ENCODE data around the gene HOXB7.
A peak's percentile ranks its signal among the peaks of the same experiment; 100 is the strongest.

Gene HOXB7

GRCh38 chr17:48561884-48562810 lies 48.7 kb downstream of the HOXB7 start:
- TF ChIP-seq CTCF (IDR thresholded peaks at IDR 0.05; ENCODE audit: low read depth, low read length, missing control alignments), result peak; percentile 20
- no peak overlapping the region for H3K4me3 ChIP-seq (ENCODE audit: low read depth, low read length)
- DNase-seq (ENCODE audit: low read depth), result no peak

- TF ChIP-seq CTCF (IDR thresholded peaks at IDR 0.05; ENCODE audit: low read depth, low read length, missing control alignments), result no peak
- H3K4me3 ChIP-seq (ENCODE audit: low read depth, low read length), result no peak overlapping the region
- no peak for DNase-seq (ENCODE audit: low read depth)
Measured at GRCh38 chr17:48559840-48560817, 50.7 kb downstream of the HOXB7 start.

- TF ChIP-seq CTCF (IDR thresholded peaks at IDR 0.05; ENCODE audit: low read depth, low read length, missing control alignments), result no peak
- no peak for DNase-seq (ENCODE audit: low read depth)
- H3K4me3 ChIP-seq (ENCODE audit: low read depth, low read length), result no peak overlapping the region
Measured at GRCh38 chr17:48559122-48559839, 51.5 kb downstream of the HOXB7 start.

- DNase-seq (ENCODE audit: low read depth), result no peak
- TF ChIP-seq CTCF (IDR thresholded peaks at IDR 0.05; ENCODE audit: low read depth, low read length, missing control alignments), result no peak
- no peak overlapping the region for H3K4me3 ChIP-seq (ENCODE audit: low read depth, low read length)
Measured at GRCh38 chr17:48558831-48559121, 52.0 kb downstream of the HOXB7 start.

- no peak for DNase-seq (ENCODE audit: low read depth)
- H3K4me3 ChIP-seq (ENCODE audit: low read depth, low read length), result no peak overlapping the region
- TF ChIP-seq CTCF (IDR thresholded peaks at IDR 0.05; ENCODE audit: low read depth, low read length, missing control alignments), result no peak
Measured at GRCh38 chr17:48558057-48558830, 52.6 kb downstream of the HOXB7 start.
